ENCODE data around the gene CPNE8. TPM values are rescaled to one million over a fixed set of nuclear protein-coding genes. Genes with fewer than 3 reads are reported as not detected.

The CPNE8 gene
- total and polyA plus RNA-seq, 5 donors from 2014 or later: 0.73 to 10.3 (median 1.5) TPM

DNA sequence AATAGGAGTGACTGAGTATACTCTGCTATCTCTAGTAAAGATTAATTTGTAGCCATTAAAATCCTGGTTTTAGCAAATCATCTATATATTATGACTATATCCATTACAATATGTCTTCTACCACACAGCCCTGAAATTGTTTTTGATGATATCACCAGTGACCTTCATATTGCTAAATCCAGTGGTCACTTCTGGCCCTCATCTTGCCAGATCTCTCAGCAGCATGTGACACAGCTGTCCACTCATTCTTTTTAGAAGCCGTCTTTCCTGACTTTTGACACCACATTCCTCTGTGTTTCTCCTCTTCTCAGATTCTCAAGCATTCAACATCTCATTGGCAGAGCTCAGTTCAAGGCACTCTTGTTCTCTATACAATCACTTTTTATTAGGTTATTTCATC, 54.9 kb downstream of the CPNE8 start:
- Histone ChIP-seq H3K27me3 (ENCODE audit: control insufficient read depth, insufficient read depth, low read length) (no peaks in the 10 kb centered on the region), H3K27ac (ENCODE audit: insufficient read depth, low read length, poor library complexity, severe bottlenecking) (no peak overlapping the region), H3K36me3 (ENCODE audit: control insufficient read depth, insufficient read depth, low read length) (no peaks in the 10 kb centered on the region), H3K9me3 (ENCODE audit: control insufficient read depth in 2 of 2, low read length in 2 of 2) (no peaks in the 10 kb centered on the region), H3K4me3 (ENCODE audit: low read depth, low read length) (no peak overlapping the region), H3K4me1 (ENCODE audit: control insufficient read depth, insufficient read depth, low read length, poor library complexity, severe bottlenecking) (no peaks in the 10 kb centered on the region)
- no peak overlapping the region for H3K4me3 Mint-ChIP-seq
- DNase-seq (no peak), ATAC-seq (ENCODE audit: low read depth in 2 of 2) (no peak)
- no peak overlapping the region for H3K27ac Mint-ChIP-seq
- H3K36me3 Mint-ChIP-seq: peaks cover 6% of the 10 kb centered on the region
- no peaks in the 10 kb centered on the region for H3K27me3 Mint-ChIP-seq
- peaks cover 0 to 3% (median 0%) of the 10 kb centered on the region in 4 donors for H3K4me1 Mint-ChIP-seq
- H3K9me3 Mint-ChIP-seq: peaks cover 0 to 4% (median 0%) of the 10 kb centered on the region in 7 donors

DNA sequence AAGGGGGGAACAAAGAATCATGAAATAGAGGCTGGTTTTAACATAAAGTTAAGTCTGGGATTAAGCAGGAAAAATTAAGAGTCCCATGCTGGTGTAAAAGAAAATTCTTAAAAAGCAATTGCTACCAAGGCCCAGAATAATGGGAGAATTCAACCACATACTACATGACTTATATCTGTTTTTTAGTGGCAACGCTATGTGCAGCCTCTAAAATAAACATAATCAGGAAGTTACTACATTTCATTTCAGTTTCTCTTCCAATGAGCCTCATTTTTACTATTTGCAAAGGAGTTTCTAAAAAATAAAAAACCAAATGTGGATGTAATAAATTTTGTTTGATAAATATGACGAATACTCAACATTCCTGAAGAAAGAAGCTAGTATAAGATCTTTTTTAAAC, 58.1 kb downstream of the CPNE8 start:
- no peaks in the 10 kb centered on the region for H3K27me3 ChIP-seq (ENCODE audit: control insufficient read depth, insufficient read depth, low read length)
- ATAC-seq (ENCODE audit: low read depth in 2 of 2) (no peak), DNase-seq (no peak)
- H3K27ac Mint-ChIP-seq: no peak overlapping the region
- no peaks in the 10 kb centered on the region for H3K9me3 ChIP-seq (ENCODE audit: control insufficient read depth in 2 of 2, low read length in 2 of 2)
- no peaks in the 10 kb centered on the region for H3K4me1 ChIP-seq (ENCODE audit: control insufficient read depth, insufficient read depth, low read length, poor library complexity, severe bottlenecking)
- no peak overlapping the region for H3K4me3 Mint-ChIP-seq
- H3K4me3 ChIP-seq (ENCODE audit: low read depth, low read length): no peak overlapping the region
- peaks cover 6% of the 10 kb centered on the region for H3K36me3 Mint-ChIP-seq
- H3K27ac ChIP-seq (ENCODE audit: insufficient read depth, low read length, poor library complexity, severe bottlenecking): no peak overlapping the region
- peaks cover 0 to 3% (median 0%) of the 10 kb centered on the region in 4 donors for H3K4me1 Mint-ChIP-seq
- H3K9me3 Mint-ChIP-seq: peaks cover 0 to 6% (median 0%) of the 10 kb centered on the region in 7 donors
- H3K27me3 Mint-ChIP-seq: no peaks in the 10 kb centered on the region
- no peaks in the 10 kb centered on the region for H3K36me3 ChIP-seq (ENCODE audit: control insufficient read depth, insufficient read depth, low read length)

DNA sequence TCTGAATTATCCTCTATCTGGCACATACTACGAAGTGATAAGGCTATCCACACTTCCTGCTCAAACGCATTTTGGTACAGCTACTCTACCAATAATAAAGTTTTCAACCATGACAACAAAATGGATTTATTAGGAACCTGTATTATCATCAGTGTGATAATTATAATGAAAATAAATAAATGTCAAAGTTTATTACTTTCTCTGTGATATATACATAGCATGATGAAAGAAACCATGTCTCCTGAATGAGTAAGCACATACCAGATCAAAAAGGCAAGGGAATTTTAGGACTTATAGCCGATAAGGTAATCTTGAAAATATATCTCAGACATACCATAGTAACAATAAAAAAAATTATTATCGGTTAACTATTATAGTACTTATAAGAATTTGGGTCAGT, 61.1 kb downstream of the CPNE8 start:
- ATAC-seq (ENCODE audit: low read depth in 2 of 2) (no peak), DNase-seq (no peak)
- Histone ChIP-seq H3K27me3 (ENCODE audit: control insufficient read depth, insufficient read depth, low read length) (no peaks in the 10 kb centered on the region), H3K9me3 (ENCODE audit: control insufficient read depth in 2 of 2, low read length in 2 of 2) (no peaks in the 10 kb centered on the region), H3K27ac (ENCODE audit: insufficient read depth, low read length, poor library complexity, severe bottlenecking) (no peak overlapping the region), H3K36me3 (ENCODE audit: control insufficient read depth, insufficient read depth, low read length) (no peaks in the 10 kb centered on the region), H3K4me3 (ENCODE audit: low read depth, low read length) (no peak overlapping the region), H3K4me1 (ENCODE audit: control insufficient read depth, insufficient read depth, low read length, poor library complexity, severe bottlenecking) (no peaks in the 10 kb centered on the region)
- Mint-ChIP-seq H3K36me3 (no peaks in the 10 kb centered on the region), H3K4me3 (no peak overlapping the region), H3K27ac (no peak overlapping the region), H3K9me3 (peaks cover 0 to 2% (median 0%) of the 10 kb centered on the region in 7 donors), H3K4me1 (peaks cover 0 to 5% (median 0%) of the 10 kb centered on the region in 4 donors), H3K27me3 (no peaks in the 10 kb centered on the region)

DNA sequence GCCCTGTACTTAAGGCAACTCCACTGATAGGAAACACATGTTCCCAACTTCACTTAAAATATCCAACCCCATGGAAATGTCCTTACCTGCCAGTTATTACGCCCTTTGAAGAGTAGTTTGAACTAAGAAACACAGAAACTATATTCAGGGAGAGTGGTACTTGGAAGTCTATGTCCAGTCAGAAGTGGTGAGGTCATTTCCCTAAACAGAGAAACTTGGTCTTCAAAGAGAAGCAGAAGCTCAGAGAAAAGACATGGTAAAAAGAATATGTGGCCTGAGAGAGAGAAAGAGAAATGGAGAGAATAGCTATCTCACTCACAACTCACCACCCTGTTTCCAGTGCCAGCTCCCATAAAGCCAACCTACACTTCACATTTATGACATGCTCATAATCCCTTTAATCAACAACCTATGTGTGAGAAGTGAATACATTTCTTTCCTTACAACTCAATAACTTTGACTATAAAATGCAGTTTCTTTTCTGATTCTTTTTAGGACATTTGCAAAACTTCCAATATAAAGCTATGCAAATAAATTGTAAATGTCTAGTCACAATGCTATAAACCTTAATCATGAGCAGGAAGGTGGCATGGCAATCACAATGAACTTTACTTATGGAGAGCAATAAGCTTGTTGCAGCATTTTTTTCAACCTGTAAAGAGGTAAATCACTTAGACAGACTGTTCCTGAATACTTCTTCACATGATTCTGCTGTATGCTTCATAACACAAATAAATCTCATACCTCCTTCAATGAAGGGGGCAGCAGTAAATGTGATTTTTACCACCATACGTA, 67.1 kb downstream of the CPNE8 start:
- DNase-seq: no peak
- Mint-ChIP-seq H3K27ac (no peak overlapping the region), H3K4me1 (peaks cover 0 to 5% (median under 1%) of the 10 kb centered on the region in 4 donors), H3K4me3 (no peak overlapping the region), H3K36me3 (no peaks in the 10 kb centered on the region), H3K9me3 (peaks cover 0 to 9% (median 4%) of the 10 kb centered on the region in 7 donors), H3K27me3 (no peaks in the 10 kb centered on the region)
- ATAC-seq (ENCODE audit: low read depth in 2 of 2): no peak
- no peak overlapping the region for H3K27ac ChIP-seq (ENCODE audit: insufficient read depth, low read length, poor library complexity, severe bottlenecking)
- no peaks in the 10 kb centered on the region for H3K36me3 ChIP-seq (ENCODE audit: control insufficient read depth, insufficient read depth, low read length)
- no peaks in the 10 kb centered on the region for H3K9me3 ChIP-seq (ENCODE audit: control insufficient read depth in 2 of 2, low read length in 2 of 2)
- H3K4me3 ChIP-seq (ENCODE audit: low read depth, low read length): no peak overlapping the region
- no peaks in the 10 kb centered on the region for H3K4me1 ChIP-seq (ENCODE audit: control insufficient read depth, insufficient read depth, low read length, poor library complexity, severe bottlenecking)
- no peaks in the 10 kb centered on the region for H3K27me3 ChIP-seq (ENCODE audit: control insufficient read depth, insufficient read depth, low read length)

DNA sequence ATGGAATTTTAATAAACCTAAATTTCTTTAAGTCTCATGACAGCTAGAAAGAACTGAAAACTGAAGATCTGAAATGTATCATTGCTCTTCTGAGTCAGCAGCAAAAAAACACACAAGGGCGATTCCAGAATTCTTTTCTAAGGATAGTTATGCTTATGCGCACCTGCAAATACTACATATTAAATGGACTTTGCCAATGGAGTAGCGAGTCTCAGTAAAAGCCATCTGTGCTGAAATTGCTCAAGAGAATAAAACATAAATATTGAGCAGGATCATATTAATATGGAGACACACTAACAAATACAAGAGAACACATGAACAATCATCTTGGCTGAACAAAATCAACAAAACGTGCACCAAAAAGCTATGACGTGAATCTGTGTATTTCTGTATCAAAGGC, 73.7 kb downstream of the CPNE8 start:
- no peak overlapping the region for H3K4me3 ChIP-seq (ENCODE audit: low read depth, low read length)
- Mint-ChIP-seq H3K4me3 (no peak overlapping the region), H3K4me1 (peaks cover 0 to 5% (median 1%) of the 10 kb centered on the region in 4 donors), H3K9me3 (peaks cover 0 to 9% (median 2%) of the 10 kb centered on the region in 7 donors), H3K27ac (no peak overlapping the region), H3K27me3 (no peaks in the 10 kb centered on the region), H3K36me3 (peaks cover 4% of the 10 kb centered on the region)
- H3K36me3 ChIP-seq (ENCODE audit: control insufficient read depth, insufficient read depth, low read length): no peaks in the 10 kb centered on the region
- no peak for DNase-seq
- no peaks in the 10 kb centered on the region for H3K27me3 ChIP-seq (ENCODE audit: control insufficient read depth, insufficient read depth, low read length)
- no peak for ATAC-seq (ENCODE audit: low read depth in 2 of 2)
- H3K27ac ChIP-seq (ENCODE audit: insufficient read depth, low read length, poor library complexity, severe bottlenecking): no peak overlapping the region
- no peaks in the 10 kb centered on the region for H3K4me1 ChIP-seq (ENCODE audit: control insufficient read depth, insufficient read depth, low read length, poor library complexity, severe bottlenecking)
- no peaks in the 10 kb centered on the region for H3K9me3 ChIP-seq (ENCODE audit: control insufficient read depth in 2 of 2, low read length in 2 of 2)

DNA sequence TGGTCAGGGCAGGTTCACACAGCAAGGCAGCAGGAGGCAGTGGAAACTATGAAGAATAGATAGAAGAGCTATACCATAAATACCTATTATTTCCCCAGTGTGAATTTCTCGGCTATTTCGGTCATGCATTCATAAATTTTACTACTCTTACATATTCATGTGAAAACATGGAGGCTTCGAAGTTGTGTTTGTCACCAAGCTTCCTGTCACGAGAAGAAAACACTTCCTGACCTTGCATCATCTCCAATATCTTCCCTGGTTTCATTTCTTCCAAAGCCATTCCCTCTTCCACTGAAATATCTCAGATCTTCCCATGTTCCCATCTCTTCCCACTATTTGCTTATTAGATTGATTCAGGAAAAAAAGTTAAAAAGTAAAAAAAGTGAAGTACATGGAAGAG, 80.4 kb downstream of the CPNE8 start:
- DNase-seq (no peak), ATAC-seq (ENCODE audit: low read depth in 2 of 2) (no peak)
- Histone ChIP-seq H3K27ac (ENCODE audit: insufficient read depth, low read length, poor library complexity, severe bottlenecking) (no peak overlapping the region), H3K4me3 (ENCODE audit: low read depth, low read length) (no peak overlapping the region), H3K36me3 (ENCODE audit: control insufficient read depth, insufficient read depth, low read length) (no peaks in the 10 kb centered on the region), H3K4me1 (ENCODE audit: control insufficient read depth, insufficient read depth, low read length, poor library complexity, severe bottlenecking) (no peaks in the 10 kb centered on the region), H3K27me3 (ENCODE audit: control insufficient read depth, insufficient read depth, low read length) (no peaks in the 10 kb centered on the region), H3K9me3 (ENCODE audit: control insufficient read depth in 2 of 2, low read length in 2 of 2) (no peaks in the 10 kb centered on the region)
- Mint-ChIP-seq H3K9me3 (peaks cover 0 to 4% (median 0%) of the 10 kb centered on the region in 7 donors), H3K27me3 (no peaks in the 10 kb centered on the region), H3K4me1 (peaks cover 0 to 4% (median 0%) of the 10 kb centered on the region in 4 donors), H3K4me3 (peak overlapping the region in 1 of 4 donors; percentile 76), H3K27ac (no peak overlapping the region), H3K36me3 (peaks cover 12% of the 10 kb centered on the region)

DNA sequence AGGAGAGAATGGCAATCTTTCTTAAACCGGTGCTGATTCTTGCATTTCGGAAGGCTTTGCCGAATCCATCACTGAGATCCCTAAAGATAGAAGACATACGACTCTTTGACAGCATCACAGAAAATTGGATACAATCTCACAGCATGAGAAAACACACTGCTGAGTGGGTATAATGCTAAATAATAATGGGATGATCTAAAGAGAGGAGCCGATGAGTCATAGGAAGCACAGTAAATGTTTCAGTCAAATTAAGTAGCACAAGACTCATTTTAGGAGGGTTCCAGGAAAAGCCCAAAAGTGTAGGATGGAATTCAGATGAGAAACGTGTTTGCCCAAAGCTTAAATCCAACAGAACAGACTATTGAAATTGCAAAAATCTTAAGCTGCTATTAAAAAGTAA, 81.7 kb downstream of the CPNE8 start:
- H3K27ac Mint-ChIP-seq: no peak overlapping the region
- H3K4me1 Mint-ChIP-seq: peaks cover 0 to 4% (median 0%) of the 10 kb centered on the region in 4 donors
- Histone ChIP-seq H3K9me3 (ENCODE audit: control insufficient read depth in 2 of 2, low read length in 2 of 2) (no peaks in the 10 kb centered on the region), H3K36me3 (ENCODE audit: control insufficient read depth, insufficient read depth, low read length) (no peaks in the 10 kb centered on the region), H3K4me3 (ENCODE audit: low read depth, low read length) (no peak overlapping the region), H3K4me1 (ENCODE audit: control insufficient read depth, insufficient read depth, low read length, poor library complexity, severe bottlenecking) (no peaks in the 10 kb centered on the region), H3K27me3 (ENCODE audit: control insufficient read depth, insufficient read depth, low read length) (no peaks in the 10 kb centered on the region), H3K27ac (ENCODE audit: insufficient read depth, low read length, poor library complexity, severe bottlenecking) (no peak overlapping the region)
- H3K4me3 Mint-ChIP-seq: no peak overlapping the region
- no peaks in the 10 kb centered on the region for H3K27me3 Mint-ChIP-seq
- ATAC-seq (ENCODE audit: low read depth in 2 of 2): no peak
- DNase-seq: no peak
- H3K9me3 Mint-ChIP-seq: peaks cover 0 to 4% (median 0%) of the 10 kb centered on the region in 7 donors
- peaks cover 8% of the 10 kb centered on the region for H3K36me3 Mint-ChIP-seq

DNA sequence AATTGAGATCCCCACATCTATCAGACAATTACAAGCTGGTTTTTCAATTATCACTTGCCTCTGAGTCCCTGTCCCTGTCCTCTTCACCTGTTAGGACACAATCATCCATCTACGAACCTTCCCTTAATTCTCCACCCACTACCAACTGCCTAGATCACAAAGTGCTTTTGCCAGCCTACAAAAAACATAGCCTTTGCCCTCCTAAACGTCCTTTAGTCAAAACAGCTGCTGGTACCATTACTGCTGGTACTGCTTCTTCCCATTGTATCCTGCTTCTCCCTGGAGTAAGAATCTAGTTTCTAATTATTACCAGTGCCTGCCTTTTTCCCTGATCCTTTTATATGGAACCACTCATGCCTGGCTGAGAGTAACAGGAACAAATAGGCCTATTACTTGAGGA, 82.1 kb downstream of the CPNE8 start:
- Histone ChIP-seq H3K27me3 (ENCODE audit: control insufficient read depth, insufficient read depth, low read length) (no peaks in the 10 kb centered on the region), H3K4me1 (ENCODE audit: control insufficient read depth, insufficient read depth, low read length, poor library complexity, severe bottlenecking) (no peaks in the 10 kb centered on the region), H3K27ac (ENCODE audit: insufficient read depth, low read length, poor library complexity, severe bottlenecking) (no peak overlapping the region), H3K9me3 (ENCODE audit: control insufficient read depth in 2 of 2, low read length in 2 of 2) (no peaks in the 10 kb centered on the region), H3K36me3 (ENCODE audit: control insufficient read depth, insufficient read depth, low read length) (no peaks in the 10 kb centered on the region), H3K4me3 (ENCODE audit: low read depth, low read length) (no peak overlapping the region)
- Mint-ChIP-seq H3K4me1 (peaks cover 0 to 4% (median 0%) of the 10 kb centered on the region in 4 donors), H3K4me3 (no peak overlapping the region), H3K27me3 (no peaks in the 10 kb centered on the region), H3K9me3 (peaks cover 0 to 4% (median 0%) of the 10 kb centered on the region in 7 donors), H3K27ac (no peak overlapping the region), H3K36me3 (peaks cover 8% of the 10 kb centered on the region)
- DNase-seq (no peak), ATAC-seq (ENCODE audit: low read depth in 2 of 2) (no peak)
